Choroid plexus epithelial cell (primary cell): ENCODE results near the gene CA10.

ENCODE experiments used
- DNase-seq: peaks from one replicate; pipeline ENCODE4 v3.0.0-alpha.2; 2010; ENCODE audit warnings: low read depth
- H3K4me3 ChIP-seq: 2 replicates; pipeline ENCODE4 v1.5.1; 2011; ENCODE audit warnings: low read depth, mild to moderate bottlenecking, control low read depth, low read length, moderate library complexity
- TF ChIP-seq, protein P1 (sequence below): conservative IDR thresholded peaks from 2 replicates; pipeline ENCODE4 v1.5.1; 2011; ENCODE audit warnings: low read depth, mild to moderate bottlenecking, control low read depth, inconsistent platforms, low read length, moderate library complexity

The CA10 gene

DNA sequence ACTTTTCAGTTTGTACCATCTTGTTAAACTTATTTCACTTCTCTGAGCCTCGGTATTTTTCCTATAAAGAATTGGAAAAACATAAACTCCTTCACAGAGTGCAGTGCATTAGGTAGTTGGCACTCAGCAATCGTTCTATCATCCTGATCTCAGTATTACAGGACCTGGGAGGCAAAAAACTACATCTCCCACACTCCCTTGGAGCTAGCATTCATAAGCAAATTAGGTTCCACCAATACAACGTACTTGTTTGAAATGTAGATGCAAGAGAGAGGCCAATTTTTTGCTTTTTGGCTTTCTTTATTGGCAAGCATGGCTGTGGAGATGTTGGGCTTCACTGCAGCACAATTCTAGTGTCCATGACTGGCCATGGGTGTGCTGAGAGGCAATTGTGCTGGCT, 285.2 kb downstream of the CA10 start:
- no peak overlapping the region for H3K4me3 ChIP-seq
- TF ChIP-seq, protein P1, sequence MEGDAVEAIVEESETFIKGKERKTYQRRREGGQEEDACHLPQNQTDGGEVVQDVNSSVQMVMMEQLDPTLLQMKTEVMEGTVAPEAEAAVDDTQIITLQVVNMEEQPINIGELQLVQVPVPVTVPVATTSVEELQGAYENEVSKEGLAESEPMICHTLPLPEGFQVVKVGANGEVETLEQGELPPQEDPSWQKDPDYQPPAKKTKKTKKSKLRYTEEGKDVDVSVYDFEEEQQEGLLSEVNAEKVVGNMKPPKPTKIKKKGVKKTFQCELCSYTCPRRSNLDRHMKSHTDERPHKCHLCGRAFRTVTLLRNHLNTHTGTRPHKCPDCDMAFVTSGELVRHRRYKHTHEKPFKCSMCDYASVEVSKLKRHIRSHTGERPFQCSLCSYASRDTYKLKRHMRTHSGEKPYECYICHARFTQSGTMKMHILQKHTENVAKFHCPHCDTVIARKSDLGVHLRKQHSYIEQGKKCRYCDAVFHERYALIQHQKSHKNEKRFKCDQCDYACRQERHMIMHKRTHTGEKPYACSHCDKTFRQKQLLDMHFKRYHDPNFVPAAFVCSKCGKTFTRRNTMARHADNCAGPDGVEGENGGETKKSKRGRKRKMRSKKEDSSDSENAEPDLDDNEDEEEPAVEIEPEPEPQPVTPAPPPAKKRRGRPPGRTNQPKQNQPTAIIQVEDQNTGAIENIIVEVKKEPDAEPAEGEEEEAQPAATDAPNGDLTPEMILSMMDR: no peak
- DNase-seq: no peak

DNA sequence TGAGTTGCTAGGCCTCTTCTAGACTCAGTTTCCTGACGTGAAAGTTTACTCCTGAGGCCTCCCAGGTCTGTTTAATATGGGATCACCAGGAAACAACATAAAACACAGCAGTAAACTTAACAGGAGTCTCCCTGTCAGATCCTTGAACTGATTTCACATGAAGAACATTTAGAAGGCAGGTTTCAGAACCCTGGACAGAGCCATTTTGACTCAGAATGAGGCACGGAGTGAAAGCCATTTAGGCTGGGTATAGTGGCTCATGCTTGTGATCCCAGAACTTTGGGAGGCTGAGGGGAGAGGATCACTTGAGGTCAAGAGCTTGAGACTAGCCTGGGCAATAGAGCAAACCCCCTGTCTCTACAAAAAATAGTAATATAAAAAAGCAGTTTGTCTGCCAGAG, 289.1 kb downstream of the CA10 start:
- peak; percentile 4 for DNase-seq
- no peak overlapping the region for H3K4me3 ChIP-seq
- TF ChIP-seq, protein P1: no peak

DNA sequence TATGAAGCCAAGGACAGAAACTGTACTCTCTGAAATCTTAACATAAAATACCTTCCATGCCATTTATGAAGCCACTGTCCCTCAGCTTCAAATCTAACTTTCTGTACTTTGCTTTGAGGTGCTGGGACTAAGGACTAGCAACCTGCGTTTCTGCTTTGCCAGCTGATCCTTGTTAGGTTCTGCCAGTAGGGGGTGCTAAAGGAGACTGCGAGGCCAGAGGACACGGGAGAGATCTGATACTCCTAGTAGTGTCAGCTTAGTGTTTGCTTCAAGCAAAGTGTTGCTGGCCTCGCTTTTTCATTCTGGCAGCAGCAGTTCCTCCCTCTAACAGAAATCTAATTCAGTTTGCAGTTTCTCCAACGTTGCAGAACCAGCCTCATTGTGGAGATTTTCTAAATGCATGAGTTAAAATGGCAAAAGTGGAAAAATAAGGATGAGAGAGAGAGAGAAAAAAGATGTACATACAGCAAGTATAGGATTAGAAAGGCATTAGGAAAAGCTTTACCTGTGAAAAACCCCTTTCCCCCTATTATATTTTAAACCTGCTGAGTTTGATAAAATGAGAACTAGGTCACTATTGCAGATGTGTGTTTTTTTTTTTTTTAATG, 297.5 kb downstream of the CA10 start:
- TF ChIP-seq, protein P1: peak; percentile 25
- H3K4me3 ChIP-seq: no peak overlapping the region
- peak; percentile 2 for DNase-seq

DNA sequence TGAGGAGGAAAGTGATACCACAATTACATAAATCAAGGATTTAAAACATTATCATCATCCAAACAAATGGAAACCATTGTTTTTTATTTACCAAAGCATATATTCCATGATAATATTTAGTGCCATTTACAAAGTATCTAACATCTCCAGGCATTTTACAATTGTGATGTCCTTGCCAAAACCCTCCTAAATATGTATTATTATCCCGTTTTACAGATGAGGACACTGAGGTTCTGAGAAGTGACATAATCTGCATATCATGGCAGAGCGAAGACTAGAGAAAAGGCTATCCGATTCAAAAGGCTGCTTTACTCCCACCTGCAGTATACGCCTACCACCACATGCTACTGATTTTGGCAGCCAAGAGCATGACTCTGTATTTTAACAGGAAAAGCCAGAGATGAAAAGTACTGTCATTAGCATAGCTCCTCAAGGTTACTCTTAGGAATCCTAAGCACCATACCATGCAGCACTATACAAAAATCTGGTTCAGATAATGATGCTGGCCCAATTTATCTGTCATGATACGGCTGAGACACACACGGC, 301.4 kb downstream of the CA10 start:
- no peak for DNase-seq
- TF ChIP-seq, protein P1: no peak
- no peak overlapping the region for H3K4me3 ChIP-seq

DNA sequence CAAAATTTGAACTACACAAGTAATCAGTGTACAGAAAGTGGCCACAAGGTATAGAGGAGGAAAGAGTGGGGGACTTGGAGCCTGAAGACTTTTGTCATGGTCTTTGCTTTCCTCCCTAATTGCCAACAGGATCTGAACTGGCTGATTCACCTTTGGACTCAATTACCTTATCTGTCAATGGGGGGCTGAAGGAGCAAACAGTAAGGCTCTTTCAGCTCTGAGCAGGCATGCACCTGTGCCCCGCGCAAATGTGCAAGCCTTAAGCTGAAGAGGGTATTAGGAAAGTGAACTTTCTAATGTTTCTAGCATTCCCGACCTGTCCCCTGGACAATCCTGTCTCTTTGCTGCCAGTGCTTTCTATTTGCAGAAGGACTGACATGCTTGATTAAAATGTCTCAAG, 302.7 kb downstream of the CA10 start:
- H3K4me3 ChIP-seq: no peak overlapping the region
- TF ChIP-seq, protein P1: no peak
- DNase-seq: no peak

DNA sequence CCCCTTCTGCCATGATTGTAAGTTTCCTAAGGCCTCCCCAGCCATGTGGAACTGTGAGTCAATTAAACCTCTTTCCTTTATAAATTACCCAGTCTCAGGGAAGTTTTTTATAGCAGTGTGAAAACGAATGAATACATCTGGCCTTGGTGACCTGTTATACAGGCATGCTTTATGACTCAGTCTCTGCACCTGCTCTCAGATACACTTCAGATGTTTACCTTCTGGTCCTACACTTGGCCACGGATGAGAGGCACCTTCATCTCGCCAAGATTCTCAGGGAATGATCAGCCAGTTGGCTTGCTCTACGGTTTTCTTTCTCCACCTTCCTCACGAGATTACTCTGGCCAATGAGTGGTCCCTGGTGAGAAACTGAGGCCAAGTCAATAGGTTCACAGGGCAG, 304.7 kb downstream of the CA10 start:
- DNase-seq: no peak
- TF ChIP-seq, protein P1: no peak
- H3K4me3 ChIP-seq: no peak overlapping the region

DNA sequence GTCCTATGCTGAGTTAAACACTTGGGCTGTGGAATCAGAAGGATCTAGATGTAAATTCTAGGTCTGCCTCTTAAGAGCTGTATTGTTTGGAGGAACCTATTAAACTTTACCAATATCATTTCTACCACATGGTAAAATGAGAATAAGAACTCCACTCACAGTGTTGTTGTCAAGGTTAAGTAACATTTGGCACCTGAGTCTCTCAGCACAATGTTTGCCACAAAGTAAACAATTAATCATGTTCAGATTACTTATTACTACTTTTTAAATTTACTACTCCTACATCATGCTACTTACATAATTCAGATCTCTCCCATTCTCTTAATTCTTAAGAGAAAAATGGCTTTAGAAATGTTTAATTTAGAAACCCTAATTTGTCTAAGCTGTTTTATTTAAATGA, 305.9 kb downstream of the CA10 start:
- TF ChIP-seq, protein P1: no peak
- H3K4me3 ChIP-seq: no peak overlapping the region
- DNase-seq: no peak
